AG04449 (cell line): Measurements from ENCODE around the gene TAF6.
A peak's percentile ranks its signal among the peaks of the same experiment; 100 is the strongest.

Experiments used
- CTCF ChIA-PET: fragments of 350-600 bp; formaldehyde crosslinking; extraction: SDS; loops from one replicate; lab custom pipeline; 2021; ENCODE audit warnings: antibody characterized with exemption; lab: Yijun Ruan, JAX
- POLR2A ChIA-PET: fragments of 400-600, 350-600 bp; formaldehyde crosslinking; extraction: SDS; loops from one replicate; lab custom pipeline; 2020; ENCODE audit warnings: antibody characterized with exemption, inconsistent platforms; lab: Yijun Ruan, JAX
- DNase-seq: peaks from one replicate; pipeline ENCODE4 v3.0.0-alpha.2; 2010; ENCODE audit warnings: low read depth, low spot score
- H3K4me3 ChIP-seq: 2 replicates; pipeline ENCODE4 v1.5.1; 2011; ENCODE audit warnings: low read depth, mild to moderate bottlenecking, control low read depth, low read length
- TF ChIP-seq, protein P1 (sequence below): IDR thresholded peaks from one replicate; pipeline ENCODE4 v1.5.1; 2011; ENCODE audit warnings: mild to moderate bottlenecking, moderate library complexity, low read length, control low read depth, inconsistent platforms; ENCODE audit not compliant: insufficient read depth; ENCODE audit errors: missing control alignments

The TAF6 gene

DNA sequence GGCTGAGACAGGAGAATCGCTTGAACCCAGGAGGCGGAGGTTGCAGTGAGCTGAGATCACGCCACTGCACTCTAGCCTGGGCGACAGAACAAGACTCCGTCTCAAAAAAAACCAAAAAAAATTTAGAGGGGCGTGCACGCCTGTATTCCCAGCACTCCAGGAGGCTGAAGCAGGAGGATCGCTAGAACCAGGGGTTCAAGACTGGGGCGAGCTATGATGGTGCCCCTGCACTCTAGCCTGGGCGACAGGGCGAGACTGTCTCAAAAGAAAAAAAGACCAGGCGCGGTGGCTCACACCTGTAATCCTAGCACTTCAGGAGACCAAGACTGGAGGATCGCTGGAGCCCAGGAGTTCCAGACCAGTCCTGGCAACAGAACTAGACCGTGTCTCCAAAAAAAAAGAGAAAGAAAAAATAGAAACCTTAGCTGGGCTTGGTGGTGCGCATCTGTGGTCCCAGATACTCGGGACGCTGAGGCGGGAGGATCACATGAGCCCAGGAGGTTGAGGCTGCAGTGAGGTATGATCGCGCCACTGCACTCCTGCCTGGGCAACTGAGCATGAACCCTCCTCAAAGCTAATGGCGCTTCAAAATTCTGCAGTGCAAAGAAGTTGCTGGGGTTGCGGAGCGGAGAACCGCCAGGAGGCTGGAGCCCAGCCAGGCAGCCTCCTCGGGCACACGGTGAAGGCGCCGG is 7.2 kb upstream of the TAF6 start:
- ChIA-PET CTCF (no interaction called here), POLR2A (interaction anchor here (0.6 to 1.0 kb wide), 4 partner anchors 17 to 31 kb away, joined by 3 to 8 read pairs (median 4); partner anchors contain the start of genes AP4M1 and LAMTOR4)
- peak overlapping the region; percentile 94 for H3K4me3 ChIP-seq
- DNase-seq, result no peak
- TF ChIP-seq, protein P1, sequence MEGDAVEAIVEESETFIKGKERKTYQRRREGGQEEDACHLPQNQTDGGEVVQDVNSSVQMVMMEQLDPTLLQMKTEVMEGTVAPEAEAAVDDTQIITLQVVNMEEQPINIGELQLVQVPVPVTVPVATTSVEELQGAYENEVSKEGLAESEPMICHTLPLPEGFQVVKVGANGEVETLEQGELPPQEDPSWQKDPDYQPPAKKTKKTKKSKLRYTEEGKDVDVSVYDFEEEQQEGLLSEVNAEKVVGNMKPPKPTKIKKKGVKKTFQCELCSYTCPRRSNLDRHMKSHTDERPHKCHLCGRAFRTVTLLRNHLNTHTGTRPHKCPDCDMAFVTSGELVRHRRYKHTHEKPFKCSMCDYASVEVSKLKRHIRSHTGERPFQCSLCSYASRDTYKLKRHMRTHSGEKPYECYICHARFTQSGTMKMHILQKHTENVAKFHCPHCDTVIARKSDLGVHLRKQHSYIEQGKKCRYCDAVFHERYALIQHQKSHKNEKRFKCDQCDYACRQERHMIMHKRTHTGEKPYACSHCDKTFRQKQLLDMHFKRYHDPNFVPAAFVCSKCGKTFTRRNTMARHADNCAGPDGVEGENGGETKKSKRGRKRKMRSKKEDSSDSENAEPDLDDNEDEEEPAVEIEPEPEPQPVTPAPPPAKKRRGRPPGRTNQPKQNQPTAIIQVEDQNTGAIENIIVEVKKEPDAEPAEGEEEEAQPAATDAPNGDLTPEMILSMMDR, result no peak

DNA sequence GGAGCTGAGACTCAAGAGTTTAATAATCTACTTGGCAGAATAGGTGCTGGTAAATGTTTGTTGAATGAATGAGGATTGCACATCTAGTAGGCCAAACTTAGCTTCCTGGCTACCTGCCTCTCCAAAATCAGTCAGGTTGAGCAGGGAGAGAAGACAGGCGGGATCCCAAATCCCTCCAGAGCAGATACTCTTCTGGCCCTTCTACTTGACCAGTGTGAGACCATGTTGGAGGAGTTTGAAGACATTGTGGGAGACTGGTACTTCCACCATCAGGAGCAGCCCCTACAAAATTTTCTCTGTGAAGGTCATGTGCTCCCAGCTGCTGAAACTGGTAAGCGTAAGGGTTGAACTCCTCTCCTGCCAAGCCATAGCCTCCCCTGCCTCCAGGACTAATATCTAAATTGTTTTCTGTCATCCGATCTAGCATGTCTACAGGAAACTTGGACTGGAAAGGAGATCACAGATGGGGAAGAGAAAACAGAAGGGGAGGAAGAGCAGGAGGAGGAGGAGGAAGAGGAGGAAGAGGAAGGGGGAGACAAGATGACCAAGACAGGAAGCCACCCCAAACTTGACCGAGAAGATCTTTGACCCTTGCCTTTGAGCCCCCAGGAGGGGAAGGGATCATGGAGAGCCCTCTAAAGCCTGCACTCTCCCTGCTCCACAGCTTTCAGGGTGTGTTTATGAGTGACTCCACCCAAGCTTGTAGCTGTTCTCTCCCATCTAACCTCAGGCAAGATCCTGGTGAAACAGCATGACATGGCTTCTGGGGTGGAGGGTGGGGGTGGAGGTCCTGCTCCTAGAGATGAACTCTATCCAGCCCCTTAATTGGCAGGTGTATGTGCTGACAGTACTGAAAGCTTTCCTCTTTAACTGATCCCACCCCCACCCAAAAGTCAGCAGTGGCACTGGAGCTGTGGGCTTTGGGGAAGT is 5.4 kb upstream of the TAF6 start:
- no peak for DNase-seq
- CTCF ChIA-PET, result interaction anchor here (0.8 to 1.5 kb wide), 3 partner anchors 9 to 132 kb away, joined by 3 to 8 read pairs (median 3); no protein-coding TSS in a partner anchor
- TF ChIP-seq, protein P1, result no peak
- H3K4me3 ChIP-seq, result no peak overlapping the region
- POLR2A ChIA-PET, result interaction anchor here (2.1 kb wide), 1 partner anchor 23 kb away, joined by 5 read pairs; the partner anchor contains the start of genes AP4M1 and MCM7

DNA sequence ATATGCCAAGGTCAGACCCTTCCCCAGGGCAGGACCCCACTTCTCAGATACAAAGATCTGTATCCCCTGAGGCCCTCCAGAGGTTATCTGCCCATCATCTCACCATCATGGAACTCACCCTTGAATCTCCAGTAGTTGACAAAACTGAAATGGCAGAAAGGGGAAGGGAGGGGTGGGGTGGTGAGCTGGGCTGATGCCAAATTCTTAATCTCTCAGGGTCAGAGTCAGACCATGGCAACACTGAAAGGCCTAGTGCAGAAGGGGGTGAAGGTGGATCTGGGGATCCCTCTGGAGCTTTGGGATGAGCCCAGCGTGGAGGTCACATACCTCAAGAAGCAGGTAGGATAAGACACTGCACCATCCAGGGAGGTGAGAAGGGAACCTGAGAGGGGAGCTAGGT is 3.4 kb upstream of the TAF6 start:
- H3K4me3 ChIP-seq, result no peak overlapping the region
- TF ChIP-seq, protein P1, result no peak
- POLR2A ChIA-PET, result no interaction called here
- no peak for DNase-seq
- CTCF ChIA-PET, result interaction anchor here (1.2 to 1.8 kb wide), 2 partner anchors 8 to 10 kb away, joined by 6 to 7 read pairs; no protein-coding TSS in a partner anchor

DNA sequence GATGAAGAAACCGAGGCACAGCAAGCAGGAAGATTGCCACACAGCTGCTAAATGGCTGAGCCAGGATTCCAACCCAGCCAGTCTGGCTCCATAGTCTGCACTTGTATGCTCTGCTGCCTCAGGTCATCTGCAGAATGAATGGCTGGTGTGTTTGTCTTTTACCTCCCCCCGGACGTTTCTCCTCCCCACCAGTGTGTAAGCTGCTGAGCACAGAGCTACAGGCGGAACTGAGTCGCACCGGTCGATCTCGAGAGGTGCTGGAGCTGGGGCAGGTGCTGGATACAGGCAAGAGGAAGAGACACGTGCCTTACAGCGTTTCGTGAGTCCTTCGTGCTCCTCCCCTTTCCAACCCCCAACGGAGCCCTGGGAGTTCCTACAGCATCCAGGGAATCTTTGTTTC is 2.9 kb upstream of the TAF6 start:
- no peak overlapping the region for H3K4me3 ChIP-seq
- CTCF ChIA-PET, result interaction anchor here (1.2 to 2.7 kb wide), 3 partner anchors 8 to 11 kb away, joined by 6 to 23 read pairs (median 7); no protein-coding TSS in a partner anchor
- TF ChIP-seq, protein P1, result no peak
- no peak for DNase-seq
- POLR2A ChIA-PET, result no interaction called here

DNA sequence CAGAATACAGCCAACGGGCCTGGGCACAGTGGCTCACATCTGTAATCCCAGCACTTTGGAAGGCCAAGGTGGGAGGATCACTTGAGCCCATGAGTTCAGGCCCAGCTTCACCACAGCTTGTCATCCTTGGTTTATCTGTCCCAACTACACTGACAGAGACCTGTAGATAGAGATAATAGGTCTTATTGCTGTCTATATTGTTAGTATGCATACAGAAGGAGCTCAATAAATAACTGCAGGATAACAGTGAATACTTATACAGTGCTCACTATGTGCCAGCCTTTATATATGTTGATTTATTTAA is 1.5 kb upstream of the TAF6 start:
- DNase-seq, result no peak
- peak overlapping the region; percentile 95 for H3K4me3 ChIP-seq
- TF ChIP-seq, protein P1, result no peak
- POLR2A ChIA-PET, result interaction anchor here (1.1 kb wide), 1 partner anchor 20 kb away, joined by 4 read pairs; the partner anchor contains the start of genes AP4M1 and MCM7
- CTCF ChIA-PET, result interaction anchor here (0.5 to 2.7 kb wide), 4 partner anchors 9 to 127 kb away, joined by 3 to 23 read pairs (median 6); partner anchors contain the start of genes AP4M1 and MCM7
